Vagina (tissue), 2 donors: ENCODE data around the gene OSBPL1A. TPM values are rescaled to one million over a fixed set of nuclear protein-coding genes. Genes with fewer than 3 reads are reported as not detected.

Source experiments
- DNase-seq, 2 donors: peaks; one replicate each; pipeline ENCODE4 v3.0.0-alpha.2; 2017; ENCODE audit errors: extremely low spot score in 2 of 2
- H3K27ac ChIP-seq: fragments of 200-600 bp; sonication (generic); one replicate; pipeline ENCODE4 v1.5.1; 2019
- H3K27me3 ChIP-seq: fragments of 200-600 bp; sonication (generic); one replicate; pipeline ENCODE4 v1.5.1; 2019
- H3K36me3 ChIP-seq, 2 donors: fragments of 200-600 bp; sonication (generic); one replicate each; pipeline ENCODE4 v1.5.1; 2017 to 2019
- H3K4me1 ChIP-seq: fragments of 200-600 bp; sonication (generic); one replicate; pipeline ENCODE4 v1.5.1; 2019
- H3K4me3 ChIP-seq, 2 donors: fragments of 200-600 bp; sonication (generic); 1 replicate in 1 of 2; 2 replicates in 1 of 2; pipeline ENCODE4 v1.5.1; 2016 to 2019
- H3K9me3 ChIP-seq: fragments of 200-600 bp; sonication (generic); one replicate; pipeline ENCODE4 v1.5.1; 2019
- POLR2A ChIP-seq, 2 donors: fragments of 450-650 bp; IDR thresholded peaks; one replicate each; pipeline ENCODE4 v1.6.1; 2017; ENCODE audit warnings: antibody characterized with exemption in 2 of 2, mild to moderate bottlenecking in 2 of 2, moderate library complexity in 2 of 2
- POLR2AphosphoS5 ChIP-seq, 2 donors: sonication (generic); formaldehyde crosslinking; IDR thresholded peaks; one replicate each; pipeline ENCODE4 v1.9.0; 2017; ENCODE audit warnings: antibody characterized with exemption in 2 of 2, mild to moderate bottlenecking in 2 of 2, low read depth in 1 of 2; ENCODE audit not compliant: insufficient read depth in 1 of 2
- intact Hi-C: fragments of 100-400 bp; cut with DNase I; formaldehyde crosslinking; loops from one replicate; pipeline ENCODE4 v1.15.1; 2023
- total RNA-seq: library from RNA; depleted of rRNA; stranded (reverse); fragments of >200 nt; gene quantifications from one replicate; pipeline ENCODE4 v1.2.3, GENCODE V29; 2016
- TF ChIP-seq, protein P1 (sequence below), 3 experiments: fragments of 450-650 bp in 2 of 3; fragments of 200-600 bp in 1 of 3; sonication (generic) in 1 of 3; IDR thresholded peaks; one replicate each; pipeline ENCODE4 v1.5.1; 2017 to 2019; ENCODE audit warnings: antibody characterized with exemption in 3 of 3, mild to moderate bottlenecking in 2 of 3, moderate library complexity in 2 of 3

Gene OSBPL1A
- total RNA-seq, 1 donor from 2014 or later, result 33.9 TPM

DNA sequence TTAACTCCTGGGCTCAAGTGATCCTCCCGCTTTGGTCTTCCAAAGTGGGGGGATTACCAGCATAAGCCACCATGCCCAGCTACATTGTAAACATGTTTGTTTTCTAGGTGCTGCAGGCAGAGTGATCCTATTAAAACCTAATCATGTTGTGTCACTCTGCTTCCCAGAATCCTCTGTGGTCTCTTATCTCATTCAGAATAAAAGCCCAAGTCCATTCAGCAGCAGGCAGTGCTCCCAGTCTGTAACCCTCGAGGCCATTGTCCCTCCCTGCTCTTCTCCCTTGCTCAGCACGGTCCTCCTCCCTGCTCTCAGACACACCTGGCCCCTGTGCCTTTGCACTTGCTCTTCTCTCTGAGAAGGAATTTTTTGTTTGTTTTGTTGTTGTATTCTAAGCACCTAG lies 269.9 kb downstream of the OSBPL1A start:
- H3K27me3 ChIP-seq, result no peaks in the 10 kb centered on the region
- TF ChIP-seq, protein P1, sequence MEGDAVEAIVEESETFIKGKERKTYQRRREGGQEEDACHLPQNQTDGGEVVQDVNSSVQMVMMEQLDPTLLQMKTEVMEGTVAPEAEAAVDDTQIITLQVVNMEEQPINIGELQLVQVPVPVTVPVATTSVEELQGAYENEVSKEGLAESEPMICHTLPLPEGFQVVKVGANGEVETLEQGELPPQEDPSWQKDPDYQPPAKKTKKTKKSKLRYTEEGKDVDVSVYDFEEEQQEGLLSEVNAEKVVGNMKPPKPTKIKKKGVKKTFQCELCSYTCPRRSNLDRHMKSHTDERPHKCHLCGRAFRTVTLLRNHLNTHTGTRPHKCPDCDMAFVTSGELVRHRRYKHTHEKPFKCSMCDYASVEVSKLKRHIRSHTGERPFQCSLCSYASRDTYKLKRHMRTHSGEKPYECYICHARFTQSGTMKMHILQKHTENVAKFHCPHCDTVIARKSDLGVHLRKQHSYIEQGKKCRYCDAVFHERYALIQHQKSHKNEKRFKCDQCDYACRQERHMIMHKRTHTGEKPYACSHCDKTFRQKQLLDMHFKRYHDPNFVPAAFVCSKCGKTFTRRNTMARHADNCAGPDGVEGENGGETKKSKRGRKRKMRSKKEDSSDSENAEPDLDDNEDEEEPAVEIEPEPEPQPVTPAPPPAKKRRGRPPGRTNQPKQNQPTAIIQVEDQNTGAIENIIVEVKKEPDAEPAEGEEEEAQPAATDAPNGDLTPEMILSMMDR (IDR thresholded peaks at IDR 0.05), result no peak
- no peak for TF ChIP-seq POLR2A (IDR thresholded peaks at IDR 0.05)
- no peak for TF ChIP-seq POLR2AphosphoS5 (IDR thresholded peaks at IDR 0.05; ENCODE audit: insufficient read depth in 1 of 2, low read depth in 1 of 2)
- DNase-seq, result no peak
- H3K36me3 ChIP-seq, result peaks cover 0 to 25% of the 10 kb centered on the region in 2 donors
- intact Hi-C loops, result loop anchor here (10.0 kb wide), 1 partner anchor 193 kb away; no protein-coding TSS in a partner anchor
- no peak overlapping the region for H3K4me3 ChIP-seq
- no peaks in the 10 kb centered on the region for H3K4me1 ChIP-seq
- no peaks in the 10 kb centered on the region for H3K9me3 ChIP-seq
- no peak overlapping the region for H3K27ac ChIP-seq

DNA sequence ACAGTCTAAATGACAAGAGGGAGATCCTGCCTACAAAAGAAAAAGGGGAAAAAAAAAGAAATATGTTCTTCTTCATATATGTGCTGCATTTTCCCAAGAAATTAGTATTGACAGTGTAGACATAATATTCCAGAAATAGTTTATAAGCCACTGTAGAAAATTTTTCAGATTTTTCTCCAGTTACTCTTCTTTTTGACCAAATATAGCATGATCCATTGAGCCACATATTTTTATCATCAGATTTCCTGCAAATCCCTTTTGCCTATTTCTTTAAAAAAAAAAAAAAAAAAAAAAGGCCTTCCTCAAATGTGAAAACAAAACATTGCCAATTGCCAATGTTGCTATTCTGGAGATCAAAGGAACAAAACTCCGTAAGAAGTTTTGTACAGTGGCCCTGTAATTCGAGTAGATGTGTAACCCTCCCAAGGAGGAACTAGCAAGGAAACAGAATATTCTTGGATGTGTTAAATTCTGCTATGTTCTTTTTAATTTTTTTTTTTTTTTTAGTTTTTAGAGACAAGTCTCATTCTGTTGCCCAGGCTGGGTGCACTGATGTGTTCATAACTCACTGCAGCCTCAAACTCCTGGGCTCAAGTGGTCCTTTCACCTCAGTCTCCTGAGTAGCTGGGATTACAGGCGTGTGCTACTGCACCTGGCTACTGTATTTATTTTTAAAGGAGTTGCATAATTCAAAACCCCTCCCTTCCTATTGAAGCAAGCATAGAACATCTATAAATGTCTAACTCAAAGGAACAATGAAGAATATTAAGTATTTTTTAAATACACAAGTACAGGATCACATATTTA lies 271.3 kb downstream of the OSBPL1A start:
- intact Hi-C loops, result loop anchor here (10.0 kb wide), 1 partner anchor 192 kb away; no protein-coding TSS in a partner anchor
- H3K4me1 ChIP-seq, result no peaks in the 10 kb centered on the region
- DNase-seq, result no peak
- peaks cover 0 to 25% of the 10 kb centered on the region in 2 donors for H3K36me3 ChIP-seq
- no peaks in the 10 kb centered on the region for H3K9me3 ChIP-seq
- H3K4me3 ChIP-seq, result no peak overlapping the region
- H3K27me3 ChIP-seq, result no peaks in the 10 kb centered on the region
- no peak overlapping the region for H3K27ac ChIP-seq
- TF ChIP-seq POLR2AphosphoS5 (IDR thresholded peaks at IDR 0.05; ENCODE audit: insufficient read depth in 1 of 2, low read depth in 1 of 2), result no peak
- TF ChIP-seq, protein P1 (IDR thresholded peaks at IDR 0.05), result no peak
- no peak for TF ChIP-seq POLR2A (IDR thresholded peaks at IDR 0.05)

DNA sequence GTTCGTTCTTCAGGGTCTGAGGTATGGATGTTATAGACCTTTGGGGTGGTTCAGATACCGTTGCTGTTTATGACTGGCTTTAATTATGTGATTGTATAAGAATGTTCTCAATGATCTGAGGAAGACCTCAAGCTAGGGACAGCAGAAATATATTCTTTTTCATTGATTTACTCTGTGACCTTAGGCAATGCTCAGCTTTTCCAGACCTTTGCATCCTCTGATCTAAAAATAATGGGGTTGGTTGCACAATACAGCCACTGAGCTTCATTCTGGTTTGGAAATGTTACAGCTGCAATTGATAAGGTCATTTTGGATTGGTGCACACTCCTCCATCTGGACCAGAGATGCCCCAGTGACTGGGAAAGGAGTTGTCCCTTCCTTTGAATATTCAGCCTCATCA lies 276.0 kb downstream of the OSBPL1A start:
- Histone ChIP-seq H3K4me3 (no peak overlapping the region), H3K36me3 (peaks cover 0 to 8% of the 10 kb centered on the region in 2 donors), H3K27me3 (no peaks in the 10 kb centered on the region), H3K9me3 (no peaks in the 10 kb centered on the region), H3K4me1 (no peaks in the 10 kb centered on the region), H3K27ac (no peak overlapping the region)
- intact Hi-C loops, result loop anchor here (10.0 kb wide), 1 partner anchor 187 kb away; no protein-coding TSS in a partner anchor
- DNase-seq, result no peak
- TF ChIP-seq POLR2AphosphoS5 (IDR thresholded peaks at IDR 0.05; ENCODE audit: insufficient read depth in 1 of 2, low read depth in 1 of 2) (no peak), POLR2A (IDR thresholded peaks at IDR 0.05) (no peak)
- TF ChIP-seq, protein P1 (IDR thresholded peaks at IDR 0.05), result no peak

DNA sequence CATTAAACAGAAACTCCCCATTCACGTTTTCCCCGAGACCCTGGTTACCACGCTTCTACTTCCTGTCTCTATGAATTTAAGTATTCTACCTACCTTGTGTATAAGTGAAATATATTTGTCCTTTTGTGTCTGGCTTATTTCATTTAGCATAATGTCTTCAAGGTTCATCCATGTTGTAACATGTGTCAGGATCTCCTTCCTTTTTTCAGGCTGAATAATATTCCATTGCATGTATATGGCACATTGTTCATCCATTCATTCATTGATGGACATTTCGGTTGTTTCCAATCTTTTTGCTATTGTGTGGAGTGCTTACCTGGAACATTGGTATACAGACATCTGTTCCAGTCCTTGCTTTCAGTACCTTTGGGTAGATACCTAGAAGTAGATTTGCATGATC lies 276.9 kb downstream of the OSBPL1A start:
- Histone ChIP-seq H3K36me3 (peaks cover 0 to 1% of the 10 kb centered on the region in 2 donors), H3K4me1 (no peaks in the 10 kb centered on the region), H3K9me3 (no peaks in the 10 kb centered on the region), H3K4me3 (no peak overlapping the region), H3K27me3 (no peaks in the 10 kb centered on the region), H3K27ac (no peak overlapping the region)
- intact Hi-C loops, result loop anchor here (10.0 kb wide), 1 partner anchor 186 kb away; no protein-coding TSS in a partner anchor
- no peak for DNase-seq
- TF ChIP-seq POLR2AphosphoS5 (IDR thresholded peaks at IDR 0.05; ENCODE audit: insufficient read depth in 1 of 2, low read depth in 1 of 2) (no peak), POLR2A (IDR thresholded peaks at IDR 0.05) (no peak)
- TF ChIP-seq, protein P1 (IDR thresholded peaks at IDR 0.05), result no peak
